ENCODE results near the gene RAB40C. TPM values are rescaled to one million over a fixed set of nuclear protein-coding genes. Genes with fewer than 3 reads are reported as not detected.

Gene RAB40C
- total RNA-seq, 1 experiment from 2014 or later, result 17.7 TPM

DNA sequence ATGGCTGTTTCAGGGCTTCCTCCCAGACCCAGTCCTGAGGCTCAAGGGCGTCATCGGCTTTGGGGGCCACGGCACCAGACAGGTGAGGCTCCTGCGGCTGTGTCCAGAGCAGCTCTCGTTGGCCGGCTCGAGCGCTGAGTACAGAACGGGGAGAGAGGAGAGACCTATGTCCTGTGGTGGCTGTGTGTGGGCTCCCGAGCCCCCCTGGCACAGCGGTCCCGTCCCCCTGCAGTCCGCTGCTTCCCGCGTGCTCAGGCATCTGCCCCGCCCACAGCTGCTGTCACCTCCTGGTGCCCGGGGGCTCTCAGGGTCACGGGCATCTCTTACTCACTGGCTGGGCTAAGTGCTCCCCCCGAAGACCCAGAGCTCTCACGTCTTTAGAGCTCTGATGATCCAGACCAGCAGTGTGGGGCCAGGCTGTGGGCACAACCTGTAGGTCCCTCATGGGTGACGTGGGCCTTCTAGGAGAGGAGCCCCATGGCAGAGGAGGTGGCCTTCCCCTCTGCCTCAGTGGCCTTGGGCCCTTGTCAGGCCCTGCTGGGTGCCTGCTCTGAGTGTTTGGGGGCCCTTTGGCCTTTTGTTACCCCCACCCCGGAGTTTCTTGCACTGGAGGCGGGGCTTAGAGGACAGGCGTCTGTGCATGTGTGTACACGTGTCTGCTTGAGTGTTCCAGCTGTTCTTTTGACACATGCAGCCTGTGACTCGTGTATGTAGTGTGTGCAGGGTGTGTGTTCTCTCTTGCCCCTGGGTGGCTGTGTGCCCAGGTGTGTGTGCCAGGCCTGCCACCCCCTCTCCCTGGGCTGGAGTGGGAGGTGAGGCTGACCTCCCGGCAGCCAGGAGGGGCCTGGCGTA, 62.8 kb downstream of the RAB40C start:
- POLR2A ChIA-PET, result no interaction called here
- Mint-ChIP-seq H3K9me3 (ENCODE audit: unreplicated experiment) (no peaks in the 10 kb centered on the region), H3K4me3 (ENCODE audit: unreplicated experiment) (no peak overlapping the region), H3K4me1 (ENCODE audit: insufficient read depth, unreplicated experiment) (peaks cover 5% of the 10 kb centered on the region), H3K36me3 (ENCODE audit: insufficient read depth, unreplicated experiment) (peaks cover 27% of the 10 kb centered on the region), H3K27ac (ENCODE audit: low read depth, unreplicated experiment) (no peak overlapping the region), H3K27me3 (ENCODE audit: insufficient read depth, unreplicated experiment) (no peaks in the 10 kb centered on the region)
- BruUV-seq (replicated peaks), result no TSS peak
- CTCF ChIA-PET, result interaction anchor here (0.7 to 1.2 kb wide), 4 partner anchors 10 to 31 kb away, joined by 3 read pairs; no protein-coding TSS in a partner anchor
- TF ChIP-seq, protein P1, sequence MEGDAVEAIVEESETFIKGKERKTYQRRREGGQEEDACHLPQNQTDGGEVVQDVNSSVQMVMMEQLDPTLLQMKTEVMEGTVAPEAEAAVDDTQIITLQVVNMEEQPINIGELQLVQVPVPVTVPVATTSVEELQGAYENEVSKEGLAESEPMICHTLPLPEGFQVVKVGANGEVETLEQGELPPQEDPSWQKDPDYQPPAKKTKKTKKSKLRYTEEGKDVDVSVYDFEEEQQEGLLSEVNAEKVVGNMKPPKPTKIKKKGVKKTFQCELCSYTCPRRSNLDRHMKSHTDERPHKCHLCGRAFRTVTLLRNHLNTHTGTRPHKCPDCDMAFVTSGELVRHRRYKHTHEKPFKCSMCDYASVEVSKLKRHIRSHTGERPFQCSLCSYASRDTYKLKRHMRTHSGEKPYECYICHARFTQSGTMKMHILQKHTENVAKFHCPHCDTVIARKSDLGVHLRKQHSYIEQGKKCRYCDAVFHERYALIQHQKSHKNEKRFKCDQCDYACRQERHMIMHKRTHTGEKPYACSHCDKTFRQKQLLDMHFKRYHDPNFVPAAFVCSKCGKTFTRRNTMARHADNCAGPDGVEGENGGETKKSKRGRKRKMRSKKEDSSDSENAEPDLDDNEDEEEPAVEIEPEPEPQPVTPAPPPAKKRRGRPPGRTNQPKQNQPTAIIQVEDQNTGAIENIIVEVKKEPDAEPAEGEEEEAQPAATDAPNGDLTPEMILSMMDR (IDR thresholded peaks at IDR 0.05; ENCODE audit: unreplicated experiment), result no peak
- intact Hi-C loops (cut with micrococcal nuclease), result no loop called here
- no peak for DNase-seq (ENCODE audit: unreplicated experiment)

DNA sequence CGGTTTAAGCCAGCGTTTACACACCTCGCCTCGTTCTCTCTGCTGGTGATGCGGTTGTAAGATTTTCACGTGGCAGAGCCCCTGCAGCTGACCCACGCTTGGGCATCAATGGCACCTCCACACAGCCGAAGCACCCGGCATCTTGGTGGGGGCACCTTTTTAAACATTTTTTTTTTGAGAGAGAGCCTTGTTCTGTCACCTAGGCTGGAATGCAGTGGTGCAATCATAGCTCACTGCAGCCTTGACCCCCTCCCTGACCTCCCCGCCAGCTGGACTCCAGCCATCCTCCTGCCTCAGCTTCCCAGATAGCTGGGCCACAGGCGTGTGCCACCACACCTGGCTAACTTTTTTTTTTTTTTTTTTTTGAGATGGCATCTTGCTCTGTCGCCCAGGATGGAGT, 64.2 kb downstream of the RAB40C start:
- no peak for DNase-seq (ENCODE audit: unreplicated experiment)
- TF ChIP-seq, protein P1 (IDR thresholded peaks at IDR 0.05; ENCODE audit: unreplicated experiment), result no peak
- peaks cover 5% of the 10 kb centered on the region for H3K4me1 Mint-ChIP-seq (ENCODE audit: insufficient read depth, unreplicated experiment)
- CTCF ChIA-PET, result no interaction called here
- no TSS peak for BruUV-seq (replicated peaks)
- POLR2A ChIA-PET, result interaction anchor here (0.6 to 0.9 kb wide), 2 partner anchors 8 to 125 kb away, joined by 3 to 4 read pairs; no protein-coding TSS in a partner anchor
- H3K27ac Mint-ChIP-seq (ENCODE audit: low read depth, unreplicated experiment), result no peak overlapping the region
- H3K9me3 Mint-ChIP-seq (ENCODE audit: unreplicated experiment), result no peaks in the 10 kb centered on the region
- no peak overlapping the region for H3K4me3 Mint-ChIP-seq (ENCODE audit: unreplicated experiment)
- peaks cover 20% of the 10 kb centered on the region for H3K36me3 Mint-ChIP-seq (ENCODE audit: insufficient read depth, unreplicated experiment)
- intact Hi-C loops (cut with micrococcal nuclease), result no loop called here
- no peaks in the 10 kb centered on the region for H3K27me3 Mint-ChIP-seq (ENCODE audit: insufficient read depth, unreplicated experiment)

DNA sequence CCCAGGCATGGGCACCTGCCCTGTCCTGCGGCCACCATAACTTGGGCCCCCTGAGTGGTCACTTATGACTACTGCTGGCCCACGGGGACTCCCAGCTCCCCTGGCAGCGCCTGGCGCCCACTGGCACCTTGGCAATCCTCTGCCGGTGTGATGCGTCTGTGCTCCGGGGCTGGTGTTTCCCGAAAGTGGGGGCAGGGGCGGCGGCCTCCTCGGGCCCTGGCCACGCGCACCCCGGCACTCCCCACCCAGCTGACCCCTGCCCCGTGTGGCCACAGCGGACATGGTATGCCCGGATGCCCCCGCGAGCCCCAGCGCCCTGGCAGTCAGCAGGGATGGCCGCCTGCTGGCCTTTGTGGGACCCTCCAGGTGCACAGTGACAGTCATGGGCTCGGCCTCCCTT, 67.6 kb downstream of the RAB40C start:
- H3K36me3 Mint-ChIP-seq (ENCODE audit: insufficient read depth, unreplicated experiment), result peaks cover 20% of the 10 kb centered on the region
- no TSS peak for BruUV-seq (replicated peaks)

More for the DNA sequence above, 67.6 kb downstream of the RAB40C start:
- intact Hi-C loops (cut with micrococcal nuclease), result no loop called here
- ChIA-PET CTCF (no interaction called here), POLR2A (interaction anchor here (0.5 to 1.2 kb wide), 2 partner anchors 49 to 1174 kb away, joined by 4 read pairs; no protein-coding TSS in a partner anchor)
- H3K9me3 Mint-ChIP-seq (ENCODE audit: unreplicated experiment), result no peaks in the 10 kb centered on the region
- TF ChIP-seq, protein P1 (IDR thresholded peaks at IDR 0.05; ENCODE audit: unreplicated experiment), result no peak
- H3K4me3 Mint-ChIP-seq (ENCODE audit: unreplicated experiment), result no peak overlapping the region
- H3K27me3 Mint-ChIP-seq (ENCODE audit: insufficient read depth, unreplicated experiment), result no peaks in the 10 kb centered on the region
- H3K4me1 Mint-ChIP-seq (ENCODE audit: insufficient read depth, unreplicated experiment), result no peaks in the 10 kb centered on the region
- DNase-seq (ENCODE audit: unreplicated experiment), result no peak
- H3K27ac Mint-ChIP-seq (ENCODE audit: low read depth, unreplicated experiment), result no peak overlapping the region

All from MCF 10A (cell line).